Activated CD4-positive, alpha-beta T cell treated with anti-CD3 and anti-CD28 coated beads, Interleukin-2, amount 10 ng/mL, durations not matched to agents 24 days and 14 days (primary cell): ENCODE results near the gene DNAJC28. TPM values are rescaled to one million over a fixed set of nuclear protein-coding genes. Genes with fewer than 3 reads are reported as not detected.
"Not testable (repeated sequence)": the region's sequence is repeated elsewhere in the genome, so short reads cannot be mapped to it uniquely, and the experiment has no call there.

Source experiments
- DNase-seq: peaks from one replicate; pipeline ENCODE4 v3.0.0; 2022
- H3K27ac Mint-ChIP-seq: one replicate; pipeline ENCODE4 v1.8.0; 2022; ENCODE audit warnings: mild to moderate bottlenecking, mixed read lengths
- H3K27me3 Mint-ChIP-seq: one replicate; pipeline ENCODE4 v1.8.0; 2022; ENCODE audit warnings: mixed read lengths
- H3K36me3 Mint-ChIP-seq: one replicate; pipeline ENCODE4 v1.8.0; 2022; ENCODE audit warnings: low read depth, mild to moderate bottlenecking, mixed read lengths
- H3K4me1 Mint-ChIP-seq: one replicate; pipeline ENCODE4 v1.8.0; 2021; ENCODE audit warnings: mixed read lengths
- H3K4me3 Mint-ChIP-seq: one replicate; pipeline ENCODE4 v1.8.0; 2022; ENCODE audit warnings: mild to moderate bottlenecking, moderate library complexity, mixed read lengths
- H3K9me3 Mint-ChIP-seq: one replicate; pipeline ENCODE4 v1.8.0; 2021; ENCODE audit warnings: mixed read lengths
- intact Hi-C: fragments of 100-400 bp; cut with micrococcal nuclease; formaldehyde crosslinking; loops from one replicate; pipeline ENCODE4 v1.15.1; 2023
- total RNA-seq: library from RNA; stranded (reverse); gene quantifications from 2 replicates; pipeline ENCODE4 v1.2.3, GENCODE V29; 2022

The DNAJC28 gene
- total RNA-seq, 1 donor from 2014 or later = 0.12 TPM

GRCh38 chr21:33477066-33477465 lies 14.4 kb downstream of the DNAJC28 start:
- H3K36me3 Mint-ChIP-seq = no peaks in the 10 kb centered on the region
- no peaks in the 10 kb centered on the region for H3K27me3 Mint-ChIP-seq
- H3K4me1 Mint-ChIP-seq = peaks cover 15% of the 10 kb centered on the region
- peak overlapping the region; percentile 54 for H3K4me3 Mint-ChIP-seq
- DNase-seq = no peak
- H3K9me3 Mint-ChIP-seq = no peaks in the 10 kb centered on the region
- no peak overlapping the region for H3K27ac Mint-ChIP-seq
- intact Hi-C loops = loop anchor here (5.0 kb wide), 1 partner anchor 750 kb away; the partner anchor contains the start of gene SYNJ1

- DNase-seq = no peak
- Mint-ChIP-seq H3K4me1 (peaks cover 2% of the 10 kb centered on the region), H3K4me3 (no peak overlapping the region), H3K9me3 (no peaks in the 10 kb centered on the region), H3K27ac (no peak overlapping the region), H3K36me3 (no peaks in the 10 kb centered on the region), H3K27me3 (no peaks in the 10 kb centered on the region)
- intact Hi-C loops = no loop called here
These were observed 18.2 kb downstream of the DNAJC28 start for GRCh38 chr21:33473344-33473743.

- Mint-ChIP-seq H3K27ac (no peak overlapping the region), H3K27me3 (no peaks in the 10 kb centered on the region), H3K4me1 (no peaks in the 10 kb centered on the region), H3K36me3 (no peaks in the 10 kb centered on the region), H3K9me3 (no peaks in the 10 kb centered on the region), H3K4me3 (no peak overlapping the region)
- no peak for DNase-seq
- intact Hi-C loops = no loop called here
These were observed 20.8 kb downstream of the DNAJC28 start for GRCh38 chr21:33470701-33471100.

DNA sequence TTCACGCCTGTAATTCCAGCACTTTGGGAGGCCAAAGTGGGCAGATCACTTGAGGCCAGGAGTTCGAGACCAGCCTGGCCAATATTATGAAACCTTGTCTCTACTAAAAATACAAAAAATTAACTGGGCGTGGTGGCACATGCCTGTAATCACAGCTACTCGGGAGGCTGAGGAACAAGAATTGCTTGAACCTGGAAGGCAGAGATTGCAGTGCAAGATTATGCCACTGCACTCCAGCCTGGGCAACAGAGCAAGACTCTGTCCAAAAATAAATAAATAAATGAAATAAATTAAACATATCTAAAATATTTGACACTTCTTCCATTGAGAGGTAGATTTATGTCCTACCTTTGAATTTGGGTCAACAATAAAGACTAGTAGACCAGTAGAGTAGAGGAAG lies 22.3 kb downstream of the DNAJC28 start:
- H3K9me3 Mint-ChIP-seq, H3K27me3 Mint-ChIP-seq, H3K4me1 Mint-ChIP-seq, H3K36me3 Mint-ChIP-seq, H3K27ac Mint-ChIP-seq, intact Hi-C loops, H3K4me3 Mint-ChIP-seq, DNase-seq: not testable (repeated sequence)

DNA sequence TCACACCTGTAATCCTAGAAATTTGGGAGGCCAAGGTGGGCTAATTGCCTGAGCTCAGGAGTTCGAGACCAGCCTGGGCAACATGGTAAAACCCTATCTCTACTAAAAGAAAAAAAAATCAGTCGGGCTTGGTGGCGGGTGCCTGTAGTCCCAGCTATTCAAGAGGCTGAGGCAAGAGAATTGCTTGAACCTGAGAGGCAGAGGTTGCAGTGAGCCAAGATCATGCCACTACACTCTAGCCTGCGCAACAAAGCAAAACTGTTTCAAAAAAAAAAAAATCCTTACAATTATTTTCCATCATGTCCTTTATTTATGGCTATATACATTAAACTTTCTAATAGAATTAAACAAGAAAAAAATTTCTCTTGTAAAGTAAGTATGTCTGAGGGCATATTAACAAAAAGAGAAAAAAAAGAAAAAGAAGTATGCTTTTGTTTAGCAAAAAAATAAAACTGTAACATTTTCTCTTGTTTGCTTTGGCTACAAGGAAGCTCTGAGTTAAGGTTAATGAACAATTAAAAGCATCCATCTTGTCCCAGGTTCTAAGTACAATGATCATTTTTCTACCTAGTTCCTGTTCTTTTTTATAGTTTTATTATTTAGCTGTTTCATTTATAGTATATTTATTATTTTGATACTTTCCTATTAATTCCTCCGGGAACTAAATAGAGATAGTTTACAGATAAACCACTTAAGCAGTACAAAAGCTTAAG lies 29.8 kb downstream of the DNAJC28 start:
- Mint-ChIP-seq H3K4me3 (no peak overlapping the region), H3K36me3 (peaks cover 12% of the 10 kb centered on the region), H3K27me3 (no peaks in the 10 kb centered on the region), H3K4me1 (no peaks in the 10 kb centered on the region), H3K27ac (no peak overlapping the region), H3K9me3 (no peaks in the 10 kb centered on the region)
- intact Hi-C loops = no loop called here
- no peak for DNase-seq

- H3K27me3 Mint-ChIP-seq = no peaks in the 10 kb centered on the region
These were observed 32.7 kb downstream of the DNAJC28 start for GRCh38 chr21:33458861-33459260.

DNA sequence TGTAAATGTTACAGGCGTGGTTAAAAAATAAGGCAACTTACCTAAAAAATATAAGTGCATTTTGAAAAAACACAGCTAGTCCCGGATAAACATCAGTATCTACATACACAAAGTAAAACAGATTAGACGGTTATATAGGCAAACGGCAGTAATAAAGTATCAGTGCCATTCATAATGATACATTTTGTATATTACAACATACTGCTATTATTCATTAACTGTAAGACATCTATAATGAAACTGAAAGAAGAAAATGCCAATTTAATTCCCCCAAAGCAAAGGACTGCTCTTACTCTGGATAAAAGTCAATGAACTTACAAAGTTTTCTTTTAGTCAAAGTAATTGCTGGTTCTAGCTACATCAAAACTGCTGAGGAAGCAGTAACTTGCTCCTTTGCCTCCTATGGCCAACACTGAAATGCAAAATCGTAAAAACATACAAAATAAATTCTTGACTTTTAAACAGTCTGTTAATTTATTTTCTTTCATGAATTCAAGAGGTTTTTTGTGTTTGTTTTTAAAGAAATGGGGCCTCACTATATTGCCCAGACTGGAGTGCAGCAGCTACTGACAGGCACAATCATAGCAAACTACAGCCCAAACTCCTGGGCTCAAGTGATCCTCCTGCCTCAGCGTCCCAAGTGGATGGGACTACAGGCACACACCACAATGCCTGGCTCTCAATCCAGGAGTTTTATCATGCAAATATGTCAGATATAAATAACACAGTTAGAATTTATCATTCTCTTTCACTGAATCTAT lies 35.6 kb downstream of the DNAJC28 start:
- intact Hi-C loops = no loop called here
- H3K4me1 Mint-ChIP-seq = no peaks in the 10 kb centered on the region
- H3K36me3 Mint-ChIP-seq = peaks cover 18% of the 10 kb centered on the region
- no peak overlapping the region for H3K27ac Mint-ChIP-seq
- DNase-seq = no peak
- no peaks in the 10 kb centered on the region for H3K27me3 Mint-ChIP-seq
- no peaks in the 10 kb centered on the region for H3K9me3 Mint-ChIP-seq
- no peak overlapping the region for H3K4me3 Mint-ChIP-seq

More at GRCh38 chr21:33458861-33459260, 32.7 kb downstream of the DNAJC28 start:
- no peaks in the 10 kb centered on the region for H3K4me1 Mint-ChIP-seq
- H3K36me3 Mint-ChIP-seq = peaks cover 14% of the 10 kb centered on the region
- no peaks in the 10 kb centered on the region for H3K9me3 Mint-ChIP-seq
- no peak overlapping the region for H3K27ac Mint-ChIP-seq
- DNase-seq = no peak
- intact Hi-C loops = no loop called here
- no peak overlapping the region for H3K4me3 Mint-ChIP-seq

- no peaks in the 10 kb centered on the region for H3K27me3 Mint-ChIP-seq
These were observed 39.2 kb downstream of the DNAJC28 start for GRCh38 chr21:33452362-33452761.

GRCh38 chr21:33451634-33452071 lies 39.9 kb downstream of the DNAJC28 start:
- intact Hi-C loops = no loop called here
- Mint-ChIP-seq H3K27me3 (no peaks in the 10 kb centered on the region), H3K4me3 (no peak overlapping the region), H3K4me1 (no peaks in the 10 kb centered on the region), H3K36me3 (peaks cover 14% of the 10 kb centered on the region), H3K27ac (no peak overlapping the region), H3K9me3 (no peaks in the 10 kb centered on the region)
- no peak for DNase-seq

More at GRCh38 chr21:33452362-33452761, 39.2 kb downstream of the DNAJC28 start:
- Mint-ChIP-seq H3K27ac (no peak overlapping the region), H3K36me3 (peaks cover 14% of the 10 kb centered on the region), H3K4me1 (no peaks in the 10 kb centered on the region), H3K4me3 (no peak overlapping the region), H3K9me3 (no peaks in the 10 kb centered on the region)
- intact Hi-C loops = no loop called here
- no peak for DNase-seq

DNA sequence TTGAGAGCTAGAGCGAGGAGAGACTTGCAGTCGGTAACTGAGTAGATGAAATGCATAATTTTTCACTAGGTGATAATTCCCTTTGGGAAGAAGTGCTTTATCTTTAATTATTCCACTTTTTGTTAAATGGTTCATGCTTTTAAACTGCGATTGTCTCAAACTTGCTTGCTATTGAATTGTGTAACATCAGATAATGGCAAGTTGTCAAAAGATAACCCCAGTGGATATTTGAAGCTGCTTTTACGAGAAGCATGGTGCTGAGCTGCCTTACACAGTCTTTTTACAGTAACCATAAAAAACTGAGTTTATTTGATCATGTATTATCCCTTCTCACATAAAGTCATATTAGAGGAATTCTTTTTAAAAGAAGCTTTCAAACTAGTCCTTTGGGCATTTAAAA lies 41.9 kb downstream of the DNAJC28 start:
- intact Hi-C loops = no loop called here
- DNase-seq = no peak
- Mint-ChIP-seq H3K4me1 (peaks cover 2% of the 10 kb centered on the region), H3K27ac (no peak overlapping the region), H3K9me3 (no peaks in the 10 kb centered on the region), H3K27me3 (no peaks in the 10 kb centered on the region), H3K4me3 (no peak overlapping the region), H3K36me3 (peaks cover 14% of the 10 kb centered on the region)

GRCh38 chr21:33446620-33447019 lies 44.9 kb downstream of the DNAJC28 start:
- H3K27me3 Mint-ChIP-seq, intact Hi-C loops: not testable (repeated sequence)

GRCh38 chr21:33444499-33444898 lies 47.0 kb downstream of the DNAJC28 start:
- Mint-ChIP-seq H3K36me3 (peaks cover 6% of the 10 kb centered on the region), H3K27me3 (no peaks in the 10 kb centered on the region), H3K9me3 (no peaks in the 10 kb centered on the region), H3K27ac (no peak overlapping the region), H3K4me3 (no peak overlapping the region), H3K4me1 (peaks cover 7% of the 10 kb centered on the region)
- no peak for DNase-seq
- intact Hi-C loops = no loop called here

More at GRCh38 chr21:33446620-33447019, 44.9 kb downstream of the DNAJC28 start:
- H3K36me3 Mint-ChIP-seq, H3K27ac Mint-ChIP-seq, H3K4me3 Mint-ChIP-seq, H3K4me1 Mint-ChIP-seq, H3K9me3 Mint-ChIP-seq, DNase-seq: not testable (repeated sequence)

- Mint-ChIP-seq H3K4me1 (peaks cover 7% of the 10 kb centered on the region), H3K27ac (no peak overlapping the region), H3K4me3 (no peak overlapping the region), H3K36me3 (peaks cover 6% of the 10 kb centered on the region), H3K9me3 (no peaks in the 10 kb centered on the region), H3K27me3 (no peaks in the 10 kb centered on the region)
- intact Hi-C loops = no loop called here
- DNase-seq = no peak
These were observed 48.3 kb downstream of the DNAJC28 start for GRCh38 chr21:33443194-33443593.
